Tibial nerve (tissue), 4 donors: Measurements from ENCODE around the gene GABRA1. TPM values are rescaled to one million over a fixed set of nuclear protein-coding genes. Genes with fewer than 3 reads are reported as not detected.

Source experiments
- DNase-seq, 2 donors: peaks; one replicate each; pipeline ENCODE4 v3.0.0-alpha.2; 2019; ENCODE audit warnings: low spot score in 2 of 2
- H3K27ac ChIP-seq, 4 donors: fragments of 200-600 bp; sonication (generic) in 3 of 4; one replicate each; pipeline ENCODE4 v1.5.1; 2017 to 2019; ENCODE audit warnings: mild to moderate bottlenecking in 1 of 4
- H3K27me3 ChIP-seq, 2 donors: fragments of 200-600 bp; sonication (generic) in 1 of 2; one replicate each; pipeline versions ENCODE4 v1.5.1 to v1.6.0; 2017 to 2019
- H3K36me3 ChIP-seq, 3 donors: fragments of 200-600 bp; sonication (generic); one replicate each; pipeline ENCODE4 v1.5.1; 2018 to 2019
- H3K4me1 ChIP-seq, 4 donors: fragments of 200-600 bp; sonication (generic) in 3 of 4; one replicate each; pipeline ENCODE4 v1.5.1; 2017 to 2019
- H3K4me3 ChIP-seq, 4 donors: fragments of 200-600 bp; sonication (generic) in 3 of 4; one replicate each; pipeline ENCODE4 v1.5.1; 2017 to 2019; ENCODE audit warnings: mild to moderate bottlenecking in 1 of 4, moderate library complexity in 1 of 4
- H3K9me3 ChIP-seq, 4 donors: fragments of 200-600 bp; sonication (generic) in 3 of 4; one replicate each; pipeline ENCODE4 v1.5.1; 2017 to 2019
- CTCF ChIP-seq, 5 experiments: fragments of 200-600 bp in 3 of 5; fragments of 450-650 bp in 2 of 5; sonication (generic) in 3 of 5; IDR thresholded peaks; one replicate each; pipeline ENCODE4 v1.5.1; 2016 to 2019; ENCODE audit warnings: antibody characterized with exemption in 5 of 5, mild to moderate bottlenecking in 3 of 5, moderate library complexity in 2 of 5
- EP300 ChIP-seq, 2 donors: sonication (generic); formaldehyde crosslinking; IDR thresholded peaks; one replicate each; pipeline ENCODE4 v1.6.1; 2017; ENCODE audit warnings: antibody characterized with exemption in 2 of 2, mild to moderate bottlenecking in 1 of 2
- POLR2A ChIP-seq, 2 donors: fragments of 450-650 bp; IDR thresholded peaks; one replicate each; pipeline ENCODE4 v1.6.1; 2017; ENCODE audit warnings: antibody characterized with exemption in 2 of 2, mild to moderate bottlenecking in 2 of 2, moderate library complexity in 2 of 2
- WGBS, 2 donors: methylation state at CpG; one replicate each; pipeline ENCODE4 v1.1.5; 2018; 5-methylcytosine and 5-hydroxymethylcytosine counted together
- total RNA-seq, 4 donors: library from RNA; depleted of rRNA; stranded (reverse); fragments of >200 nt; gene quantifications; one replicate each; pipeline ENCODE4 v1.1.0, GENCODE V29; 2016

GABRA1 gene
- total RNA-seq, 4 donors from 2014 or later: not detected

- WGBS, 2 donors: 84 to 88% methylated on average over 7 of the region's 7 CpGs
- no peak for TF ChIP-seq CTCF (IDR thresholded peaks at IDR 0.05)
- no peak for TF ChIP-seq POLR2A (IDR thresholded peaks at IDR 0.05)
- no peak for TF ChIP-seq EP300 (IDR thresholded peaks at IDR 0.05)
- no peak for DNase-seq
- Histone ChIP-seq H3K36me3 (no peaks in the 10 kb centered on the region), H3K4me1 (no peaks in the 10 kb centered on the region), H3K9me3 (no peaks in the 10 kb centered on the region), H3K27ac (no peak overlapping the region), H3K27me3 (no peaks in the 10 kb centered on the region), H3K4me3 (no peak overlapping the region)
Measured at GRCh38 chr5:161865510-161865909, 17.6 kb downstream of the GABRA1 start.

- DNase-seq: no peak
- Histone ChIP-seq H3K9me3 (no peaks in the 10 kb centered on the region), H3K4me1 (no peaks in the 10 kb centered on the region), H3K27ac (no peak overlapping the region), H3K36me3 (no peaks in the 10 kb centered on the region), H3K27me3 (no peaks in the 10 kb centered on the region), H3K4me3 (no peak overlapping the region)
- TF ChIP-seq POLR2A (IDR thresholded peaks at IDR 0.05) (no peak), EP300 (IDR thresholded peaks at IDR 0.05) (no peak), CTCF (IDR thresholded peaks at IDR 0.05) (no peak)
Measured at GRCh38 chr5:161889971-161890370, 42.1 kb downstream of the GABRA1 start.

GRCh38 chr5:161895514-161895913 is 47.6 kb downstream of the GABRA1 start:
- H3K27ac ChIP-seq: no peak overlapping the region
- DNase-seq: no peak
- H3K36me3 ChIP-seq: no peaks in the 10 kb centered on the region
- H3K4me3 ChIP-seq: no peak overlapping the region
- TF ChIP-seq EP300 (IDR thresholded peaks at IDR 0.05) (no peak), POLR2A (IDR thresholded peaks at IDR 0.05) (no peak), CTCF (IDR thresholded peaks at IDR 0.05) (no peak)
- 67 to 74% methylated on average over 1 of the region's 1 CpG for WGBS, 2 donors
- H3K9me3 ChIP-seq: no peaks in the 10 kb centered on the region
- no peaks in the 10 kb centered on the region for H3K4me1 ChIP-seq
- H3K27me3 ChIP-seq: no peaks in the 10 kb centered on the region

- no peak for DNase-seq
- H3K4me3 ChIP-seq: no peak overlapping the region
- no peaks in the 10 kb centered on the region for H3K36me3 ChIP-seq
- H3K9me3 ChIP-seq: no peaks in the 10 kb centered on the region
- H3K27ac ChIP-seq: no peak overlapping the region
- 52 to 62% methylated on average over 7 of the region's 7 CpGs for WGBS, 2 donors
- no peaks in the 10 kb centered on the region for H3K27me3 ChIP-seq
- H3K4me1 ChIP-seq: no peaks in the 10 kb centered on the region
- TF ChIP-seq CTCF (IDR thresholded peaks at IDR 0.05) (no peak), POLR2A (IDR thresholded peaks at IDR 0.05) (no peak), EP300 (IDR thresholded peaks at IDR 0.05) (no peak)
Measured at GRCh38 chr5:161897033-161897432, 49.1 kb downstream of the GABRA1 start.

GRCh38 chr5:161899590-161899989 is 51.7 kb downstream of the GABRA1 start:
- Histone ChIP-seq H3K4me3 (no peak overlapping the region), H3K9me3 (peaks cover 0 to 4% (median 0%) of the 10 kb centered on the region in 4 donors), H3K36me3 (no peaks in the 10 kb centered on the region), H3K27ac (no peak overlapping the region), H3K27me3 (no peaks in the 10 kb centered on the region), H3K4me1 (no peaks in the 10 kb centered on the region)
- TF ChIP-seq POLR2A (IDR thresholded peaks at IDR 0.05) (no peak), EP300 (IDR thresholded peaks at IDR 0.05) (no peak), CTCF (IDR thresholded peaks at IDR 0.05) (no peak)
- no peak for DNase-seq
